Spinal cord (tissue), 10 donors: Measurements from ENCODE around the gene PSME4. TPM values are rescaled to one million over a fixed set of nuclear protein-coding genes. Genes with fewer than 3 reads are reported as not detected.

Source experiments
- DNase-seq, 6 donors: peaks; one replicate each; pipeline versions ENCODE4 v3.0.0 to v3.0.0-alpha.2; 2013 to 2015; ENCODE audit warnings: low spot score in 6 of 6, low read depth in 4 of 6
- H3K27ac ChIP-seq: one replicate; pipeline ENCODE4 v1.5.1; 2013; ENCODE audit warnings: low read depth, low read length, control low read depth
- H3K27me3 ChIP-seq: one replicate; pipeline ENCODE4 v1.6.1; 2013; ENCODE audit warnings: low read length; ENCODE audit not compliant: control insufficient read depth, insufficient read depth
- H3K36me3 ChIP-seq: one replicate; pipeline ENCODE4 v1.6.1; 2013; ENCODE audit warnings: low read length; ENCODE audit not compliant: control insufficient read depth, insufficient read depth
- H3K4me1 ChIP-seq: one replicate; pipeline ENCODE4 v1.6.1; 2013; ENCODE audit warnings: low read length; ENCODE audit not compliant: control insufficient read depth, insufficient read depth
- H3K4me3 ChIP-seq: one replicate; pipeline ENCODE4 v1.5.1; 2013; ENCODE audit warnings: low read depth, low read length, control low read depth
- H3K9me3 ChIP-seq: one replicate; pipeline ENCODE4 v1.6.1; 2013; ENCODE audit warnings: low read length; ENCODE audit not compliant: control insufficient read depth, insufficient read depth
- WGBS: methylation state at CpG from one replicate; pipeline ENCODE4 v1.1.5; 2013; ENCODE audit warnings: missing lambda C conversion rate; ENCODE audit not compliant: insufficient coverage; 5-methylcytosine and 5-hydroxymethylcytosine counted together
- polyA plus RNA-seq, 2 donors: library from polyadenylated mRNA; unstranded; fragments of 120-200 nt; gene quantifications; one replicate each; pipeline ENCODE4 v1.2.1, GENCODE V29; 2013; ENCODE audit not compliant: insufficient read length in 2 of 2
- total RNA-seq, 2 donors: library from RNA; depleted of rRNA in 1 of 2; stranded (reverse); fragments of 120-200 nt in 1 of 2; fragments of >200 nt in 1 of 2; gene quantifications; one replicate each; pipeline versions ENCODE4 v1.2.3 to v1.2.4, GENCODE V29; 2013 to 2014
- donor health status: healthy.

PSME4 gene
- total and polyA plus RNA-seq, 4 donors: 33.8 to 50.5 (median 40.8) TPM

DNA sequence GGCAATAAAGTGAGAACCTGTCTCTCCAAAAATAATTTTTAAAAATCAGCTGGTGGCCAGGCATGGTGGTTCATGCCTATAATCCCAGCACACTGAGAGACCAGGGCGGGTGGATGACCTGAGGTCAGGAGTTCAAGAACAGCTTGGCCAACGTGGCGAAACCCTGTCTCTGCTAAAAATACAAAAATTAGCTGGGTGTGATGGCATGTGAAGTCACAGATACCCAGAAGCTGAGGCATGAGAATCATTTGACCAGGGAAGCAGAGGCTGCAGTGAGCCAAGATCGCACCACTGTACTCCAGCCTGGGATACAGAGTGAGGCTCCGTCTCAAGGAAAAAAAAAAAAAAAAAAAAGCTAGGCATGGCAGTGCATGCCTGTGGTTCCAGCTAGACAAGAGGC, 103.6 kb downstream of the PSME4 start:
- H3K27me3 ChIP-seq: no peaks in the 10 kb centered on the region
- no peaks in the 10 kb centered on the region for H3K9me3 ChIP-seq
- no peak overlapping the region for H3K4me3 ChIP-seq
- no peaks in the 10 kb centered on the region for H3K4me1 ChIP-seq
- H3K36me3 ChIP-seq: peaks cover 15% of the 10 kb centered on the region
- WGBS: 100% methylated on average over 4 of the region's 5 CpGs
- DNase-seq: no peak
- H3K27ac ChIP-seq: no peak overlapping the region

DNA sequence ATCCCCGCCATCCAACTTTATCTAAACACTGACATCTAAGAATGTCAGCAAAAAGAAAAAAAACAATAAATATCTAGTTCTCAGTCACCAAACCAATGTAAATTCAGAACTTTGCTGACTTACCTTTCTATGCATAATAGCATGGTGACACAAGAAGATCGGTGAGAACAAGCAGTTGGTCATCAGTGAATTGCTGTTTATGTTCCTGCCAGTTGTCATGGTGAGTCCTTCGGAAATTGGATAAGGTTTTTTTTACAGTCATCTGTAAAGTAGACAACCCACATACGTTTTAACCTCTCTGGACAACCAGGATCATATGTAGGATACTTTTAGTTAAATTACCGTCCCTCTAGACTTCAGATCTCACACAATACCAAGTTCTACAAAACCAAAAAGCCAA, 104.8 kb downstream of the PSME4 start:
- WGBS: no CpG with 5 or more reads among the region's 5 CpGs
- no peak for DNase-seq
- Histone ChIP-seq H3K27ac (no peak overlapping the region), H3K9me3 (no peaks in the 10 kb centered on the region), H3K4me3 (no peak overlapping the region), H3K27me3 (no peaks in the 10 kb centered on the region), H3K36me3 (peaks cover 9% of the 10 kb centered on the region), H3K4me1 (no peaks in the 10 kb centered on the region)

DNA sequence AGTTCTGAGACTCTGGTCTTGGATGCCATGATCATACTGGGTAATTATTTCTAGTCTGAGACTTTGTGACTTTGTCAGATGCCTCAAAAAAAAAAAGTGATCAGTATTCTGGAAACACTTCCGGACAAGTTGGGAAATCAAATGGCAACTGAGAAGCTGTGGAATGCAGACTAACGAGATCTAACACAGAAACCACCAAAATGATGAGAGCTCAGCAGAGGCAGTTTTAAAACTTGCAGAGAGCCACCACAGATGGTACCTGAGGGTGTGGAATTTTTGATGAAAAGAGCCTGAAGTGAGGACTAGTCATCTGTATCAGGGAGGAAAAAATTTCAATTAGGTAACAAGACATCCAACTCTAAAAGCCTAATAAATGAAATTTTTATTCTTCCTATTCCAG, 105.5 kb downstream of the PSME4 start:
- WGBS: 25% methylated on average over 1 of the region's 2 CpGs
- H3K9me3 ChIP-seq: no peaks in the 10 kb centered on the region
- H3K36me3 ChIP-seq: peaks cover 9% of the 10 kb centered on the region
- DNase-seq: peak in 1 of 6 donors; percentile 3
- no peak overlapping the region for H3K4me3 ChIP-seq
- H3K27ac ChIP-seq: no peak overlapping the region
- no peaks in the 10 kb centered on the region for H3K4me1 ChIP-seq
- no peaks in the 10 kb centered on the region for H3K27me3 ChIP-seq

DNA sequence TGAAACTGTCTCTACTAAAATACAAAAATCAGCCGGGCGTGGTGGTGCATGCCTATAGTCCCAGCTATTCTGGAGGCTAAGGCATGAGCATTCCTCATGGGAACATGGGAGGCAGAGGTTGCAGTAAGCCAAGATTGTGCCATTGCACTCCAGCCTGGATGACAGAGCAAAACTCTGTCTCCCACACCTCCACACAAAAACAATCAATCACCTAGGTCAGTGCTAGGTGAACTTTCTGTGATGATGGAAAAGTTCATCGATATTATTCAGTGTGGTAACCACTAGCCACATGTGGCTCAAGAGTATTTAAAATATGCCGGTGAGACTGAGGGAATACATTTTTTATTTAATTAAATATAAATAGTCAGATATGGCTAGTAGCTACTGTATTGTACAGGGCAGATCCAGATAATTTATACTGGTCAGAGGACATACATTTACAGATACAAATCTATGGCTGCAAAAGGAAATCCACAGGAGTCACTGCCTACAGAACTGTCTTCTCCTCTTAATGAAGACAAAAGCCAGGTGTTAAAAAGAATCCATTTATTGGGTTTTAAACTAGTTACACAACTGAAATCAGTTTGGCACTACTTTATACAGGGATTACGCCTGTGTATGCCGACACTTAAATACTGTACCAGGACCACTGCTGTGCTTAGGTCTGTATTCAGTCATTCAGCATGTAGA, 107.1 kb downstream of the PSME4 start:
- no peak overlapping the region for H3K4me3 ChIP-seq
- H3K36me3 ChIP-seq: peaks cover 9% of the 10 kb centered on the region

DNA sequence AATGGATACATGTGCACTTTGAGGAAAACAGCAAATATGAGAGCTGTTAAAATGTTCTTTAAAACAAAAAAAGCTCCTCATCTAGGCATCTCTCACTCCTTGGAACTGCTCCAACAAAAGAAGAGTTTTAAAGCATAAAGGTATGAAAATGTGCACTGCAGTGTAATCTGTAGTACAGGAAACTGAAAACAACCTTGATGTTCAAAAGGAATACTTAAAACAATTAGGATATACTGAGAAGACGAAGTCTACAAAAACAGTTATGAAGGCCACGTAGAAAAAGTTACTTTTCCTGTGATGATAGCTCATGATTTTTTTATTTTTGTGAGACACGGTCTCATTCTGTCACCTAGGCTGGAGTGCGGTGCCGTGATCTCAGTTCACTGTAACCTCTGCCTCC, 109.0 kb downstream of the PSME4 start:
- no peak for DNase-seq
- Histone ChIP-seq H3K27me3 (no peaks in the 10 kb centered on the region), H3K27ac (no peak overlapping the region), H3K36me3 (no peaks in the 10 kb centered on the region), H3K4me3 (no peak overlapping the region), H3K4me1 (no peaks in the 10 kb centered on the region), H3K9me3 (no peaks in the 10 kb centered on the region)
- WGBS: 100% methylated on average over 2 of the region's 5 CpGs

More for the DNA sequence above, 107.1 kb downstream of the PSME4 start:
- Histone ChIP-seq H3K4me1 (no peaks in the 10 kb centered on the region), H3K27ac (no peak overlapping the region), H3K9me3 (no peaks in the 10 kb centered on the region), H3K27me3 (no peaks in the 10 kb centered on the region)
- no peak for DNase-seq
- 100% methylated on average over 2 of the region's 6 CpGs for WGBS

DNA sequence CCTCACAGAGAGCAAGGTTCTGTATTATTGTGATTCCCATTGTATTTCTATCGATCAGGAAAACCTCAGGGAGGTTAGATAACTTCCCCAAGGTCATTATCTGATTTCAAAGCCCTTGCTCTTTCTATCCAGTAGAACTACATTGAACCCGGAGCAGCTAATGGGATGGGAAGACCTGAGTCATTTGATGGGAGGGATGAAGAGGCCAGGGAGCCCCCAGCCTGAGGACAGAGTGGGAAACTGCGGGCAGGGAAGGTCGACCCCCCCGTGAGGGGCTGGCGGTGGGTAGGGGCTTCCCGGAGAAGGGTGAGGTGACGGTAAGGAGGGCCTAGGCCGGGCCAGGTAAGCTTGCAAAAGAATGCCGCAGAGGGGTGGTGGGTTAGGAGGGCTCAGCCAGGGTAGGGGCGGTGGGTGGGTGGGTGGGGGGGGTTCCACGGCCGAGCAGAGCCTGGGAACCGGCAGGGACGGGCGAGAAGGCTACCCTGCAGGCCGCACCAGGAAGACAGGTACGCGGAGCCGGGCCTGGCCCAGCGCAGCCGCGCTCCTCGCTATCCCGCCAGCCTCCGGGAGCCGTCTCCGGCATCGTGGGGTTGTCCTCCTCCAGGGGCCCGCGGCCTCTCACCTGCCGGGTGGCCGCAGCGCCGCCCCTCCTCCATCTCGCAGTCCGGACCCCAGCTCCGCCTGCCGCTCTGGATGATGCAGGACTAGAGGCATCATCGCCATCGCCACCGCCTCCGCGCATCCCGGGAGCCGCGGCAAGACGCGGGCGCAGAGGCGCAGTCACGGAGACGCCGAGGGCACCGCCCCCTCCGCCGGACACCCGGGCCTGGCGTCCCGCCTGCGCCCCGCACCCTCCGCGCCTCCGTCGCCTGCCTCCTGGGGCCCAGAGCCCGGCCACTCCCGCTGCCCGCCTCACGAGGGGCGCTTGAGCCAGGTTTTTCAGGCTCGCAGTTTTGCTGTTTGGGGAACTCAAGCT, 111.3 kb downstream of the PSME4 start, which contains the start of gene GPR75:
Gene GPR75, minus strand, starts transcription at position 762 of the 976 bp plus-strand sequence. CDS start 5,211 bp downstream, outside the sequence.
- H3K4me1 ChIP-seq: peaks cover 4% of the 10 kb centered on the region
- 5% methylated on average over 69 of the region's 72 CpGs for WGBS
- peak in 5 of 6 donors; percentile 44 to 84 (median 58) for DNase-seq

DNA sequence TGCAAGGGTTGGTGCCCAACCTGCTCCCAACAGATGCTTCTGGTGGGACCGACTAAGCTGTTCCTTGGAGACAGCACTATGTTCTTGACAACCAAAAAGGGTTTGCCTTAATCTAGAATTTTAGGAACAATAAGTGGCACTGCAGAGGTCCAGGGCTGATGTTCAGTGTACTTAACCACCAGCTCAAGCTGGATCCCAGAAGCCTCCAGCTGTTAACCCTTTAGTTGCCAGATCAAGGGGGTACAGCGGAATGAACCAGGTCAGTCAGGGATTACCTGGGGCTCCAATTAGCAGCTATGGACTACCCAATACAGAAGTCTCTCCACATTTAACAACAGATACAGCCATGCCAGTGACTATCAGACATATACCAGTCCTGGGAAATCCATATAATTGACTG, 114.5 kb downstream of the PSME4 start:
- Histone ChIP-seq H3K9me3 (no peaks in the 10 kb centered on the region), H3K4me1 (peaks cover 4% of the 10 kb centered on the region), H3K27ac (no peak overlapping the region), H3K27me3 (no peaks in the 10 kb centered on the region), H3K36me3 (peaks cover 7% of the 10 kb centered on the region), H3K4me3 (no peak overlapping the region)
- peak in 1 of 6 donors; percentile 16 for DNase-seq
- 89% methylated on average over 2 of the region's 2 CpGs for WGBS

More for the DNA sequence above, 111.3 kb downstream of the PSME4 start, which contains the start of gene GPR75:
- no peaks in the 10 kb centered on the region for H3K9me3 ChIP-seq
- peak within 1 kb of the TSS; percentile 60 for H3K4me3 ChIP-seq
- peak within 1 kb of the TSS; percentile 71 for H3K27ac ChIP-seq
- H3K27me3 ChIP-seq: no peaks in the 10 kb centered on the region
- no peaks in the 10 kb centered on the region for H3K36me3 ChIP-seq

DNA sequence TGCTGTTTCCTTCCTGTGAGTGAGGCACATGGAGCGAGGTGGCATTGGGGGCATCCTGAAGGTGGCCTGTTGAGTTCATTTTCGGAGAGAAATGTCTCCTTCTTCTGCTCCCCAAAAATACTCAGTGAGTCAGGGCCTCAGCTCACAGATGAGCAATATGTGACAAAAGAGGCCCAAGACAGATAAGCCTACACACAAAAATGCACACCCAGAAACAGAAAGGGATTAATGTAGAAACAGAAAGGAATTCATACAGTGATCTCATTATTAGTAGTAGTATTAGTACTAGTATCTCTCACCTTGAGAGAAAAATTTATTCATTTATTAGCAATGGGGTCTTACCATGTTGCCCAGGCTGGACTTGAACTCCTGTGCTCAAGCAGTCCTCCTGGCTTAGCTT, 116.1 kb downstream of the PSME4 start:
- peaks cover 4% of the 10 kb centered on the region for H3K4me1 ChIP-seq
- H3K9me3 ChIP-seq: no peaks in the 10 kb centered on the region
- no peaks in the 10 kb centered on the region for H3K27me3 ChIP-seq
- no peak overlapping the region for H3K27ac ChIP-seq
- DNase-seq: no peak
- no peak overlapping the region for H3K4me3 ChIP-seq
- H3K36me3 ChIP-seq: peaks cover 11% of the 10 kb centered on the region
- no CpG with 5 or more reads among the region's 2 CpGs for WGBS

DNA sequence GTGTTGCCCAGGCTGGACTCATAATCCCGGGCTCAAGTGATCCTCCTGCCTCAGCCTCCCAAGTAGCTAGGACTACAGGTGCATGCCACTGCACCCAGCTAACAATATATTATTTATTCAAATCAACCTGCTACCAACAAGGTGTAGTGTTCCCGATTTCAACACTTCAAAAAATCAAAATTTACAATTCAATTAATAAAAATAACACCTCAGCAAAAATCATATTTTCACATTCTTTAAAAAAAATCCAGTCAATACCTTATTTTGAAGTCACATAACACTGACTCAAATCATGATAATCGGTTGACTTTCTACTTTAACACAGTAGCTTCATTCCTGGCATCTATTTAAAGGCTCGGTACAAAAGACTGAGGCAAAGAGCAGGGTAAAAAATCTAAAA, 118.3 kb downstream of the PSME4 start:
- WGBS: 100% methylated on average over 3 of the region's 4 CpGs
- H3K27ac ChIP-seq: no peak overlapping the region

More for the DNA sequence above, 118.3 kb downstream of the PSME4 start:
- no peak for DNase-seq
- H3K4me1 ChIP-seq: peaks cover 4% of the 10 kb centered on the region
- H3K4me3 ChIP-seq: no peak overlapping the region
- H3K36me3 ChIP-seq: peaks cover 15% of the 10 kb centered on the region
- no peaks in the 10 kb centered on the region for H3K9me3 ChIP-seq
- H3K27me3 ChIP-seq: no peaks in the 10 kb centered on the region
